Measurements from ENCODE around the gene TECR. TPM values are rescaled to one million over a fixed set of nuclear protein-coding genes. Genes with fewer than 3 reads are reported as not detected.

Gene TECR
- total RNA-seq, 1 experiment from 2014 or later: 164 TPM

- no peak overlapping the region for H2BK20ac ChIP-seq (ENCODE audit: low read depth, low read length, poor library complexity, severe bottlenecking)
- no peaks in the 10 kb centered on the region for H3K9me3 ChIP-seq (ENCODE audit: control insufficient read depth, low read depth, low read length)
- no peaks in the 10 kb centered on the region for H3K9me3 Mint-ChIP-seq
- H3K4me1 Mint-ChIP-seq: peaks cover 22% of the 10 kb centered on the region in 2 experiments
- H3K14ac ChIP-seq (ENCODE audit: insufficient read depth, low read length): no peak overlapping the region
- no peak overlapping the region for H3K18ac ChIP-seq (ENCODE audit: insufficient read length, low read depth, low read length)
- H3K9ac ChIP-seq (ENCODE audit: extremely low read depth, insufficient read length, low read length): no peak overlapping the region
- no peak overlapping the region for H2AK5ac ChIP-seq (ENCODE audit: insufficient read length, low read length)
- peak overlapping the region in 2 of 3 experiments; percentile 65 to 92; a peak in 3 of 7 replicates for H3K27ac Mint-ChIP-seq
- no peak overlapping the region for H2BK15ac ChIP-seq (ENCODE audit: low read depth, low read length)
- H3K23me2 ChIP-seq (ENCODE audit: insufficient read length, low read depth, low read length, poor library complexity, severe bottlenecking): peaks cover 4% of the 10 kb centered on the region
- no peak for TF ChIP-seq CTCF (conservative IDR thresholded peaks at IDR 0.05)
- WGBS (ENCODE audit: extremely low coverage, insufficient read length, low lambda C conversion rate): no CpG with 5 or more reads among the region's 5 CpGs
- no peaks in the 10 kb centered on the region; the same call in none of the 2 replicates for H3K27me3 Mint-ChIP-seq (ENCODE audit: low read depth)
- H3K4me2 ChIP-seq (ENCODE audit: insufficient read depth, insufficient read length, low read length): no peak overlapping the region
- H4K20me1 ChIP-seq (ENCODE audit: control insufficient read depth, insufficient read depth, insufficient read length): no peaks in the 10 kb centered on the region
- no peak overlapping the region for H2BK5ac ChIP-seq (ENCODE audit: insufficient read length, low read length)
- H3K4me3 Mint-ChIP-seq: no peak overlapping the region
- H3K27ac ChIP-seq (ENCODE audit: insufficient read length, low read depth, low read length): no peak overlapping the region
- no peak overlapping the region for H3K23ac ChIP-seq (ENCODE audit: insufficient read length, low read depth, low read length)
- no peak overlapping the region for H4K8ac ChIP-seq (replicated peaks; ENCODE audit: insufficient read length, low read depth, low read length)
- peaks cover 3% of the 10 kb centered on the region for H3K79me1 ChIP-seq (ENCODE audit: insufficient read depth, low read depth, low read length, poor library complexity, severe bottlenecking)
- peaks cover 2% of the 10 kb centered on the region; the same call in 1 of the 2 replicates for H3K79me2 ChIP-seq (ENCODE audit: insufficient read depth, low read length)
- DNase-seq: no peak
- no peak overlapping the region for H4K91ac ChIP-seq (ENCODE audit: insufficient read length, low read depth, low read length)
- no peak overlapping the region for H3T11ph ChIP-seq (ENCODE audit: low read length)
- H3K4ac ChIP-seq (ENCODE audit: low read depth, low read length): no peak overlapping the region
- H2BK120ac ChIP-seq (ENCODE audit: low read depth, low read length, poor library complexity, severe bottlenecking): no peak overlapping the region
- H3K56ac ChIP-seq (ENCODE audit: insufficient read length, low read depth, low read length): no peak overlapping the region
- peaks cover 24 to 55% (median 43%) of the 10 kb centered on the region in 3 experiments for H3K36me3 Mint-ChIP-seq (ENCODE audit: insufficient read depth in 1 of 3, low read depth in 3 of 3)
- H3K27me3 ChIP-seq (ENCODE audit: insufficient read depth, low read length): no peaks in the 10 kb centered on the region
- H2AFZ ChIP-seq (ENCODE audit: low read length): no peak overlapping the region
- no peak overlapping the region for H4K5ac ChIP-seq (ENCODE audit: insufficient read length, low read depth, low read length)
- H2BK12ac ChIP-seq (ENCODE audit: insufficient read length, low read depth, low read length): no peak overlapping the region
- H3K4me1 ChIP-seq (ENCODE audit: insufficient read depth, low read length): peaks cover 4% of the 10 kb centered on the region; the same call in 1 of the 2 replicates
Observed at GRCh38 chr19:14492756-14493337, 36.5 kb upstream of the TECR start.

Measured in H9 (cell line).